GM19372 (cell line): ENCODE measurements around the gene OR4K17.
"Not testable (repeated sequence)": the region's sequence is repeated elsewhere in the genome, so short reads cannot be mapped to it uniquely, and the experiment has no call there.

Source experiments
- ATAC-seq: cut with Tn5 transposase; IDR thresholded peaks from one replicate; pipeline ENCODE4 v1.9.1; 2021; ENCODE audit warnings: mild to moderate bottlenecking, low read depth, moderate library complexity; ENCODE audit not compliant: unreplicated experiment

The OR4K17 gene, protein sequence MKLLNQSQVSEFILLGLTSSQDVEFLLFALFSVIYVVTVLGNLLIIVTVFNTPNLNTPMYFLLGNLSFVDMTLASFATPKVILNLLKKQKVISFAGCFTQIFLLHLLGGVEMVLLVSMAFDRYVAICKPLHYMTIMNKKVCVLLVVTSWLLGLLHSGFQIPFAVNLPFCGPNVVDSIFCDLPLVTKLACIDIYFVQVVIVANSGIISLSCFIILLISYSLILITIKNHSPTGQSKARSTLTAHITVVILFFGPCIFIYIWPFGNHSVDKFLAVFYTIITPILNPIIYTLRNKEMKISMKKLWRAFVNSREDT

DNA sequence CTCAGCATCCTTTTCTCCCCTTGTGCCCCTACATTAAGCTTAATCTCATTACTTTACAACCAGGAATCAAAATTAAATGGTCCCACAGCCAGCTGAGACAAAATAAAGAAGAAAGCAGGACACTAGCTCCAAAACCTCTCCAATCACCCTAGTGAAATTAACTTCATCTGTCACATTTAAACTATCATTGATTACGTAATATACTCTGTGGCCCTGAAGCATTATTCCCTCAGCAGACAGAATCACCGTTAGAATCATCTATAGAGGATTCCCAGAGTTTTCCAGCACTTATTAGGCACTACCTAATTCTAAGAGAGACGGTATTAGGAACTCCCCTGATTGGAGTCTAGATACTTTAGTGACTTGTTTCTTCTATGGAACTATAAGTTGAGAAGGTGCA lies at the start of gene OR4K17:
Gene OR4K17 (plus strand): TSS at position 302 of the 400 bp plus-strand sequence. CDS start 6,761 bp downstream, outside the sequence.
- ATAC-seq = no peak

DNA sequence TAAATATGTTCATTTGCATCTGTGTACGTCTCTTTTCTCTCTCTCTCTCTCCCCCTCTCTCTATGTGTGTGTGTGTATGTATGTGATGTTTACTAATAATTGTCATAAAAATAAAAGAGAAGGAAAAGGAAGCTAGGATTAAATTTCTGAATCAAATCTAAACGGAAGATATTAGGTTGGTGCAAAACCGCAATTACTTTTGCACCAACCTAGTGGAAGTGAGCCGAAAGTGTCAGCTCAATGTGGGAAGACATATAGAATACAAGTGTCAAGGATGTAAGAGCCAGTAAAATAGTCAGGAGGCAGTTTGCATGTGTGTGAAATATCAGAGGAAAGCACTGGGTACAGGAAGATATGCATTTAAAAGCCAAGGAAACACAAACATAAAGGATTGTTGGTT lies 18.5 kb upstream of the OR4K17 start:
- no peak for ATAC-seq

DNA sequence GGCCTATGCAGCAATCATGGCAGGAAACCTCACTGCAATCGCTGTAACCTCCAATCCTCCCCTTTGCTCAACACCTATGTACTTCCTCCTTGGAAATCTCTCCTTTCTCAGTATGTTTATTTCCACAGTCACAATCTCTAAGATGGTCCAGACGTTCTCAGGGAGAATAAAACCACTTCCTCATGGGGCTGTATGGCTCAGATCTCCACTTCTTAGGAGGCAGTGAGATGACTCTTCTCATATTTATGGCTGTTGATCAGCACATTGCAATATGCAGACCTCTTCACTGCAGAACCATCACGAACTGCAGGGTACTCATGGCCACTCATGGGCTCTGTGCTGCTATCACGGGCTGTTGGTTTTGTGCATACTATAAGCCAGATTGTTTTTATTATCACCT lies 17.1 kb upstream of the OR4K17 start:
- ATAC-seq = no peak

DNA sequence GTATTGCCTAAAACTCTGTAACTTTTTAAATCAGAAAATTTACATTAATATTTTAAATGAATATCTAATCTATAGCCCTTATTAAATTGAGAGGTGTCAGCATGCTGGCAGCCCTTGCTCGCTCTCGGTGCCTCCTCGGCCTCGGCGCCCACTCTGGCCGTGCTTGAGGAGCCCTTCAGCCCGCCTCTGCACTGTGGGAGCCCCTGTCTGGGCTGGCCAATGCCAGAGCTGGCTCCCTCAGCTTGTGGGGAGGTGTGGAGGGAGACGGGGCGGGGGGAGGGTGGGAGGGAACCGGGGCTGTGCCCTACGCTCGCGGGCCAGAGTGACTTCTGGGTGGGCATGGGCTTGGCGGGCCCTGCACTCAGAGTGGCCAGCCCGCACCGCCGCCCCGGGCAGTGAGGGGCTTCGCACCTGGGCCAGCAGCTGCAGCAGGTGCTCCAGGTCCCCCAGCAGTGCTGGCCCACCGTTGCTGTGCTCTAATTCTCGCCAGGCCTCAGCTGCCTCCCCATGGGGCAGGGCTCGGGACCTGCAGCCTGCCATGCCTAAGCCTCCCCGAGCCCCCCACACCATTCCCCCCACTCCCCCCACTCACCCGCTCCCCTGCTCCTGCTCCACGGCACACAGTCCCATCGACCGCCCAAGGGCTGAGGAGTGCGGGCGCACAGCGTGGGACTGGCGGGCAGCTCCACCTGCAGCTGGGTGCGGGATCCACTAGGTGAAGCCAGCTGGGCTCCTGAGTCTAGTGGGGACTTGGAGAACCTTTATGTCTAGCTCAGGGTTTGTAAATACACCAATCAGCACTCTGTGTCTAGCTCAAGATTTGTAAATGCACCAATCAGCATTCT lies 11.4 kb upstream of the OR4K17 start:
- ATAC-seq = not testable (repeated sequence)

DNA sequence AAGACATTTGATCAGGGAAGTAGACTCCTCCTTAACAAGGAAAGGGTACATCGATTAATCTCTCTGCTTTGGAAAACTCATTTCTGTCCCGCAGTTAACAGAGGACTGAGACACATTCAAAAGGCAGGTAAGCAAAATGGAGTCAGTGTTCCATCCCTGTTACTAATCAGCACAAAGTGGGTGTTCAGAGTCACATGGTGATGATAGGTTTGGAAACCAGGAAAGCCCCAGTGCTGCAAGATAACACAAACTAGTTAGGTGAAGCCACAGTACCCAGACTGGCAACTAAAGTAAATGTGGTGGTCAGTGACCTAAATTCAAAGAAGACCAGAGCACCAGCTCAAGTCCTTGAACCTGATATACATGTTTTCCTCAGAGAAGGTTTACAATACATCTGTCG lies 1.8 kb downstream of the OR4K17 start:
- no peak for ATAC-seq

DNA sequence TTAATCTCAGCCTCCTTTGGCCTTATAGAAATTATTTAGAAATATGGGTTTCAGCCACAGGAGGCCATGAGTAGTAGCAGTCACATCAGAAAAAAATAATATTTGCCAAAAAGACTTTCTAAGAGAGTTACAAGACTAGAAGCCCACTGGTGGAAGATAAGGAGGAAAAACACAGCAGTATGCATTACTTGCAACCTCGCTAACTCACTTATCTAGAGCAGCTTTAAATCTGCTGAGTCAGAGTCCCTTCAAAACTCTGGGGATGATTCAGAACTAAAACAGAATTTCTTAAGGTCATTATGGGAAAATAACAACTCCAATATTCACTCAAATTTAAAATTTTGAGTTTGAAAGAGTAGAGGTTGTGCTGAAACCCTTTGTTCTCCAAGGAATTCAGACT lies 6.2 kb downstream of the OR4K17 start:
- no peak for ATAC-seq

DNA sequence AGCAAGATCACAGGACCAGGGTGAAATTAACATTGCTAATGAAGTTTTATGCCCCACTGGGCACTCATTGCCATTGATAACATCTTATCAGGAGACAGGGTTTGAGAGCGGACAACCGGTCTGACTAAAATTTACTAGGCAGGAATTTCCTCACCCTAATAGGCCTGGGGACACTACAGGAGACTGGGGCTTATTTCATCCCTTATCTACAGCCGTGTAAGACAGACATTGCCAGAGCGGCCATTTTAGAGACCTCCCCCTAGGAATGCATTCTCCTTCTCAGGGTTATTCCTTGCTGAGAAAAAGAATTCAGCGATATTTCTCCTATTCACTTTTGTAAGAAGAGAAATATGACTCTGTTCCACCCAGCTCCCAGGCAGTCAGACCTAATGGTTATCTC lies 8.3 kb downstream of the OR4K17 start:
- no peak for ATAC-seq

DNA sequence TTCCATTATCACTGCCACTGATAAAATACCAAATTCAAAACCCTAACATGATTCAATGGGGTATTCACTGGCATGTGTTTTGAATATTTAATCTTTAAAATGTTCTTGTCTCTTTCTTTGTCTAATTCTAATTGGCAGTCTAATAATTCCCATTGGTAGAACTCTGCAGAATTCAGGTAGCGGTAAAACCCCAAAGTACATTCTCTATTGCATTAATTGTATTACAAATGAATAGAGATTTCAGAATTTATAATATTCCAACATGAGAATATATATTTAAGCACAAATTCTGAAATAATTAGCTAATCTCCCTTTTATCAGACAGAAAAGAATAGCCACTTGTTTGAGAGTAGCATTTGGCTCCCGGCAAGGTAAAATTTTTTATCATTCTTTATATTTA lies 28.0 kb downstream of the OR4K17 start, which contains the start of gene OR4N5:
Gene OR4N5 (plus strand): TSS at position 301 of the 400 bp plus-strand sequence. CDS start 4,916 bp downstream, outside the sequence.
- no peak for ATAC-seq

DNA sequence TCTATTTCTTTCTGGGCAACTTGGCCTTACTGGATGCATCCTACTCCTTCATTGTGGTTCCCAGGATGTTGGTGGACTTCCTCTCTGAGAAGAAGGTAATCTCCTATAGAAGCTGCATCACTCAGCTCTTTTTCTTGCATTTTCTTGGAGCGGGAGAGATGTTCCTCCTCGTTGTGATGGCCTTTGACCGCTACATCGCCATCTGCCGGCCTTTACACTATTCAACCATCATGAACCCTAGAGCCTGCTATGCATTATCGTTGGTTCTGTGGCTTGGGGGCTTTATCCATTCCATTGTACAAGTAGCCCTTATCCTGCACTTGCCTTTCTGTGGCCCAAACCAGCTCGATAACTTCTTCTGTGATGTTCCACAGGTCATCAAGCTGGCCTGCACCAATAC lies 33.4 kb downstream of the OR4K17 start:
- ATAC-seq = no peak

DNA sequence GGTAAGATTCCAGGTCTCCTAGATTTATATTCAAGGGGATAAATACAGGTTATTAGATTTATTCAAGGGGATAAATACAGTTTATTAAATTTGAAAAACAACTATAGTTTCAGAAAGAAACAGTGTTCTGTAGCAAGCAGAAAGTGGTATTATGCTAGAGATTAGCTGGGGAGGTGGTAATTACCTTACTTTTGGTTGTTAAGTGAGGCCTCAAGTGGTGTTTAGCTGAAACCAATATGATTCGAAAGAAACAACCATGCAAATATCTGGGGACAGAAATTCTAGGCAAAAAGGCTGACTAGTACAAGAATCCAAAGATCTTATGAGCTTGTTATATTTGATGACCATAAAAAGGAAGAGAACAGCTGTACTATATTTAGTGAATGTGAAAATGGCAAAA lies 34.3 kb downstream of the OR4K17 start:
- no peak for ATAC-seq

DNA sequence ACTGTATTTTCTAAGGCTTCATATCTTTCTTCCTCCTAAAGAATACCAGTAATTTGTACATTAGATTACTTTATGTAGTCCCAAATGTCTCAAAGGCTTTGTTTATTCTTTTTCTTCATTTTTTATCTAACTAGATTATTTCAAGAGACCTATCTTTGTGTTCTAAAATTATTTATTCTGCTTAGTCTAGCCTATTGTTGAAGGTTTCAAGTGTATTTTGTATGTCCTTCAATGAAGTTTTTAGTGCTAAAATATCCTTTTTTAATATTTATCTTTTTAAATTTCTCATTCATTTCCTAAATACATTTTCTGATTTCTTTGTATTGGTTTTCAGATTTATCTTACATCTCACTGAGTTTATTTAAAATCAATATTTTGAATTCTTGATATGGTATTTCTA lies 53.9 kb downstream of the OR4K17 start:
- ATAC-seq = no peak

DNA sequence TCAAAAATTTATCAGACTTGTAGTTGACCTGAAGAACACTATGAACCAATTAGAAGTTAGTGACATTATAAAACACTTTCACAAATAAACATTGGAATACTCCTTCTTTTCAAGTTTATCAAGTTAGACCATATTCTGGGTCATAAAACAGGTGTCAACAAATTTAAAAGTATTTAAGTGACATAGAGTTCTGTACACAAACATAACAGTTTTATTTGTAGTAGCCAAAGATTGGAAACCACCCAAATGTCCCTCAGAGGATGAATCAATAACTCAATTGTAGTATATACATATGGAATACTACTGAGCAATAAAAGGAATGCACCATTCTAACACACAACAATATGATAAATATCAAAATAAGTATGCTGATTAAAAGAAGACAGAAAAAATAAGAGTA lies 56.6 kb downstream of the OR4K17 start:
- no peak for ATAC-seq

DNA sequence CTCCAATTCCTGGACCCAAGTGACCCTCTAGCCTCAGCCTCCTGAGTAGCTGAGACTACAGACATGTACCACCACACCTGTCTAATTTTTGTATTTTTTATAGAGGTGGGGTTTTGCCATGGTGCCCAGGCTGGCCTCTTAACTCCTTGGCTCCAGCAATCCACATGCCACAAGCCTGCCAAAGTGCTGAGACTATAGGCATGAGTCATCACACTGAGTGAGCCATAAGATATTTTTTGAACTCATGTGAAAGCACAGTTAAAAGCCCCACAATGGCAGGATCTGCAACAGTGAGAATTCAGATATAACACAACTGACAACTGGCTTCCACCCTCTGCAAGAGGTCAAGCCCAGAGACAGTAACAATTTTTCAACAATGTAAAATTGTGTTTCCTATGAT lies 59.3 kb downstream of the OR4K17 start:
- not testable (repeated sequence) for ATAC-seq
